Measurements from ENCODE around the gene GTF3C2.

GTF3C2 gene, protein sequence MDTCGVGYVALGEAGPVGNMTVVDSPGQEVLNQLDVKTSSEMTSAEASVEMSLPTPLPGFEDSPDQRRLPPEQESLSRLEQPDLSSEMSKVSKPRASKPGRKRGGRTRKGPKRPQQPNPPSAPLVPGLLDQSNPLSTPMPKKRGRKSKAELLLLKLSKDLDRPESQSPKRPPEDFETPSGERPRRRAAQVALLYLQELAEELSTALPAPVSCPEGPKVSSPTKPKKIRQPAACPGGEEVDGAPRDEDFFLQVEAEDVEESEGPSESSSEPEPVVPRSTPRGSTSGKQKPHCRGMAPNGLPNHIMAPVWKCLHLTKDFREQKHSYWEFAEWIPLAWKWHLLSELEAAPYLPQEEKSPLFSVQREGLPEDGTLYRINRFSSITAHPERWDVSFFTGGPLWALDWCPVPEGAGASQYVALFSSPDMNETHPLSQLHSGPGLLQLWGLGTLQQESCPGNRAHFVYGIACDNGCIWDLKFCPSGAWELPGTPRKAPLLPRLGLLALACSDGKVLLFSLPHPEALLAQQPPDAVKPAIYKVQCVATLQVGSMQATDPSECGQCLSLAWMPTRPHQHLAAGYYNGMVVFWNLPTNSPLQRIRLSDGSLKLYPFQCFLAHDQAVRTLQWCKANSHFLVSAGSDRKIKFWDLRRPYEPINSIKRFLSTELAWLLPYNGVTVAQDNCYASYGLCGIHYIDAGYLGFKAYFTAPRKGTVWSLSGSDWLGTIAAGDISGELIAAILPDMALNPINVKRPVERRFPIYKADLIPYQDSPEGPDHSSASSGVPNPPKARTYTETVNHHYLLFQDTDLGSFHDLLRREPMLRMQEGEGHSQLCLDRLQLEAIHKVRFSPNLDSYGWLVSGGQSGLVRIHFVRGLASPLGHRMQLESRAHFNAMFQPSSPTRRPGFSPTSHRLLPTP

GRCh38 chr2:27356382-27357181 lies at the start of gene GTF3C2:
Gene GTF3C2, minus strand, starts transcription at chr2:27356764. Its CDS starts 13,210 bp downstream, at chr2:27343554.
- peak; percentile 83 to 85 for DNase-seq (ENCODE audit: low read depth in 2 of 2)

DNA sequence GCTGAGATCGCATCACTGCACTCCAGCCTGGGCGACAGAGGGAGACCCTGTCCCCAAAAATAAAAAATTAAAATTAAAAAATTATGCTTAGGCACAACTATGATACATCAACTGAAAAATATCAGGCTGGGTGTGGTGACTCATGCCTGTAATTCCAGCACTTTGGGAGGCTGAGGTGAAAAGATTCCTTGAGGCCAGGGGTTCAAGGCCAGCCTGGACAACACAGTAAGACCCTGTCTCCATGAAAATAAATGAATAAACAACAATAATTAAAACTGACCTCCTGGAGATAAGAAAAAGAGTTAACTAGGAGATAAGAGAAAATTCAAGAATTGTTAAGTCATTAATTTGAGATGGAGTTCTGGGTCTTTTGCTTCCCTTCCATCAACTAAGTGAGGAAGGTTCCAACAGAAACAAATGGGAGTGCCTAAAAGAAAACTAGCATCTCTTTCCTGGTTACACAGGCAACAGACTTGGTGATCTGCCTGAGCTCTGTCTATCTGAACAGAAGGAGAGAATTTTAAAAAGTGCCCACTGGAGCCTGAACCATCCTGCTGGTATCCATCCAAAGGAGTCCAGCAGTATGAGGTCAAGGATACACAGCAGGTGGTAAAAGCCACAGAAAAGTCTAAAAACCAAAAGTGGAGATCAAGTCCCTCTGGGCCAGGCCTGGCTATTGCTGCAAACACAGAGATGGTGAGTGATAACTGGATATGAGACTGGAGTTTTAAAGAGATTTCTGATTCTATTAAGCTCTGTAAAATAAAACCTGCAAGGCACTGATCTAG lies 44.0 kb upstream of the GTF3C2 start:
- DNase-seq (ENCODE audit: low read depth in 2 of 2), result no peak

DNA sequence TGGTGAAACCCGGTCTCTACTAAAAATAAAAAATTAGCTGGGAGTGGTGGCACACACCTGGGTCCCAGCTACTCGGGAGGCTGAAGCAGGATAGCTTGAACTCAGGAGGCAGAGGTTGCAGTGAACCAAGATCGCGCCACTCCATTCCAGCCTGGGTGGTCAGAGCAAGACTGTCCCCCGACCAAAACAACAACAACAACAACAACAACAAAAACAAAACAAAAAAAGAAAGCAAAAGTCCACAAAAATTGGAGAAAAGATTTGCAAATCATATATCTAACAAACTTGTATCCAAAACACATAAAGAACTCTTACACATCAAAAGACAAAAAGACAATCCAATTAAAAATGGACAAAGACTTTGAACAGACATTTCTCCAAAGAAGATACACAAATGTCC lies 42.4 kb upstream of the GTF3C2 start:
- no peak for DNase-seq (ENCODE audit: low read depth in 2 of 2)

DNA sequence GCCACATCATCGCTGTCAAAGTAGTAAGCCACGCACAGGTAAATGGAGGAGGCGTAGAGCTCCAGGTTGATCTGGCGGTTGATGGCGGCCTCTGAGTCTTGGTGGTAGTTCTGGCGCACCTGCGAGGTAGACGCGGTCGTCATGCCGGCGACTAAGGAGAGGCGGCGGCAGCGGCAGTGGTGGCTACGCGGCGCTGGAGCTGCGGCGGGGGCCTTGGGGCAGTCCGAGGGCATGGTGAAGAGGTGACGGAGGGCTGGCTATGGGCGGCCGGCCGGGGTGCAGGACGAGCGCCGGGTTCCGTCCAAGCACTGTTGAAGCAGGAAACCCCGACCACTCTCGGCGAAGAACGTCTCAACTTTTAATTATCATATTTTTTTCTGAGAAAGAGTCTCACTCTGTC lies 36.7 kb upstream of the GTF3C2 start:
- no peak for DNase-seq (ENCODE audit: low read depth in 2 of 2)

GRCh38 chr2:27390822-27391679 lies 34.5 kb upstream of the GTF3C2 start:
- no peak for DNase-seq (ENCODE audit: low read depth in 2 of 2)

DNA sequence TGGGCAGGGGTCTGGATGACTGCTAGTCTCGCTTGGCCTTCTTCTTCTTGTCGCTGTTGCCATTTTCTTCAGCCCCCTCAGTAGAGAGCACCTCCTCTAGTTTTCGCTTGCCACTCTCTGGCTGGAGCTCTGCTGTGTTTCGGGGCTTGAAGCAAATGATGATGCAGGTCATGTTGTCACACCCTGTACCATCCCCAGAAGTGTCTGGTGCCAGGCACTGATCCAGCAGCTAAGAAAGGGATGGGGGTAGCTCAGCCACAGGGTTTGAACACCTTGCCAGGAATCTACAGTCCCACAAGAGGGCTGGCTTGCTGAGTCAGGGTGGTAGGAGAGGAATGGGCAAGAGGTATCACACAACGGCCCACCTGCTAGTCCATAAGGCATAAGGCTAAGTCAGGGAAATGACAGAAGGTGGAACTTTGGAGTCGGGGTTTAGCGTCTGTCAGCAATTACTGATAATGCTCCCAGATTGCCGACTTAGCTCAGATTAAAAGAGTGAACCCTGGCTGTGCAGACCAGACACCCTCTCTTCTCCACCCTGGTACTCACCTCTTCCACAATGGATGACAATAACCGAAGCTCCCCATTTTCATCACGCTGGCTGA lies 25.1 kb upstream of the GTF3C2 start:
- DNase-seq (ENCODE audit: low read depth in 2 of 2), result no peak

DNA sequence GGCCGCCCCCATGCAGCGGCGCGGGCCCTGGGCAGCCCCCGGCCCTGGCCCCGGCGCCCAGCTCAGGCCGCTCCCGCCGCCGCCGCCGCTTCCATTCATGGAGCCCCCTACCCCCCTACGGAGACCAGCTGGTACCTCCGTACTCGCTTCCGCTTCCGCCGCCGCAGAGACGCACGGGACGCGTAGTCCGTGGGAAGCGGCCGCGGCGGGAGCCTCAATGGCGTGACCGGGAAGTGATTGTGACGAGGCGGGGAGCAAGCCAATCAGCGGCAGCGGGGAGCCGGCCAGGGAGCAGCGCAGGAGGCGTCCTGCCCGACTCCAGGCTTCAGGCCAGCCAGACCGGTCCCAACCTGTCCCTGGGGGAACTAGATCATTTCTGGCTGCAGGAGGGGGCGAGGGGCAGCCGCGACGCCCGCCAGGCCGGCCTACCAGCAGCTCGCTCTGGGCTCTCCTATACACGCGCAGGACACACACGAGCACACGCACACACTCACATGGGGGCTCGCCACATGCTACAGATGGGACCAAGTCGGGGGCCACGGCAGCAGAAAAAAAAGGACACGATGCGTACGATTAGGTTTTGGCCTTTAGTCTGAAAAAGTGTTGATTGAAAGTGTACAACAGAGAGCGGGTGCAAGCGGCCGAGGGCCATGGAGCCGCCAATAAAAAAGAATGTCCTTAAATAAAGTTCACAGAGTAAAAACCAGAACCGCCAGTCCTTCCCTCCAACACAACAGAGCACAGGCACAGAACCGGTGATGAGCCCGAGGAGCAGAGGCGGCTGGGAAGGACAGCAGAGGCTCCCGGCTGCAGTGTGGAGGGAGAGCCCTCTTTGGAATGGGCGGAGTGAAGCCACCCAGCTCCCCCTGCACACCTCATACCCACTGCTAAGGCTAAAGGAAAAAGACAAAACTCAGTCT lies 24.3 kb upstream of the GTF3C2 start, which contains the start of gene ZNF513:
Gene ZNF513, minus strand, starts transcription at position 109 of the 920 bp plus-strand sequence. CDS start 208 bp downstream, outside the sequence.
- peak; percentile 76 to 78 for DNase-seq (ENCODE audit: low read depth in 2 of 2)

DNA sequence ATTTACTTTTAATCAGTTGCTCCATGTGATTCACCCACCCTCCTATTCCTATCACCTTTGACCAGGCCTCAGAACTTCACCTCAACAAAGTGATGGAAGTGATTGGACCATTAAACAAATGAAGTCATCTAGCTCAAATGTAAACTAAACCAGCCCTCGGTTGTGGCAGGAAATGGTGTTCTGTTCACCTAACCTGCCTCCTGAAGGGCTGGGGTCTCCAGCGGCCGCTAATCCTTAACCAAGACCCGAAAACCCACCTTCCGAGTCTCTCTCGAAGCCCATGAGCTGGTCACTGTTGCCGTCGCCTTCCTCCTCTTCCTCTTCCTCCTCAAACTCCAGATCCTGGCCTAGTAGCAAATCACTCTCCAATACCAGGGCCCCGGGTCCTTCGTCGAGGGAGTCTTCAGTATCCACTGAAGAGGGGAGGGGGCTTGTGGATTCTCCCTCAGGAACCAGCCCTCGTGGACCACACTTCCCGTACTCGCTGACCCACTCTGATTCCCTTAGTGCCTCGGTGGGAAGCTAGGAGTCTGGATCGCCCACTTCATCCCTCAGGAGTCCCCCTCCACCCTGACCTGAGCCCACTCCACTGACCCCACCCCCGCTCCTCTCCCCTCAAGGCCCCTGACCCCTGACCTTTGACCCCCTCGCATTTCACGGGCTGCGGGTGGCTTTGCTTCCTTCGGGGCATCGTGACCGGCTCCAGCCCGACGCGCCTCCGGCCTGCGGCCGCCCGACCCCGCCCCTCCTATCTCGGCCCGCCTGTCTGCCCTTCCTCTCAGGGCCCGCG lies 23.5 kb upstream of the GTF3C2 start:
- no peak for DNase-seq (ENCODE audit: low read depth in 2 of 2)

GRCh38 chr2:27379383-27379835 lies 22.8 kb upstream of the GTF3C2 start:
- DNase-seq (ENCODE audit: low read depth in 2 of 2), result no peak

DNA sequence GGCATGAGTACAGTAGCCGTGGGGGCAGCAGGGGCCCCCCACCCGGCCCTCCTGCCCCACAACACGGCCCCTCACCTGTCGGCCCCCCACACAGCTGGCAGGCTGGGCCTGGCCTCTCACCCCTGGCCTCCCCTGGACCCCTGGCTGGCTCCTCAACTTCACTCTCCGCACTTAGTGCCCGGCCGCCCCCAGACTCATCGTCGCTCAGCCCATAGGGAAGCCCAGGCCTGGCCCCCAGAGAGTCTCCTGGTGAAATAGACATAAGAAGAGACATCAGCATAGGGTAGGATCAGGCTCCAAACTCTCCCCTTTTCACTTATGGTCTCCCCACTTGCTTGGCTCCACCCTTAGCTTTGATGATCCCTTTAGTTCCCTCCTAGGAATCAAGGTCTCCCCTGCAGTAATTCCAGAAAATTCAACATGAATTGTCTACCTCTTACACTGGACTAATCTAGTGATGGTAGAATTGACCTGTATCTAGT lies 22.3 kb upstream of the GTF3C2 start:
- DNase-seq (ENCODE audit: low read depth in 2 of 2), result no peak

DNA sequence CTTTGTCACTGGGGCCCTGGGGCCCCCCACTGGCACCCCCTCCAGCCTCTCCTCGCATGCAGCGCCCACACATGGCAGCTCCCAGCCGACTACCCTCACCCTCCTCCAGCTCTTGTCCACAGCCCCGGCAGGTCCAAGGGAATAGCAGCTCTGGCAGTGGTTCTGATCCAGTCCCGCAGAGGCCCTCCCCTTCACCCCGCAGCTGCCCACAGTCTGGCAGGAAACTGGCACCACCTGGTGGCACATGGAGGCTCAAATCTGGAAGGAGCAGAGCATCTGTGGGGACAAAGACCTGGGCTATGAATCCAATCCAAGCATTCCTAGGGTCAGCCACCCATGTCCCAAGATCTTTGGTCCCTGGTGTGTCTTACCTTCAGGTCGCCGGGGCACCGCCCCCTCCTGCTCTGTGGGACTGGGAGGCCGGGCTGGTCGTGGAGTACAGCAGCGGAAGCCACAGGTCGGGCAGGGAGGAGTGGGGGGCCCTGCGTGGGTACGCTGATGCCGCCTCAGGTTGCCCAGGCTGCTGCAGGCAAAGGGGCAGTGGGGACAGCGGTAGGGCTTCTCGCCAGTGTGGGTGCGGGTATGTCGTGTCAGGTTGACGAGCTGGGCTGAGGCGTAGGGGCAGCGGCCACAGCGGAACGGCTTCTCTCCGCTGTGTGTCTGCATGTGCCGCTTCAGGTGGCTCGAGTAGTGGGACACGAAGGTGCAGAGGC lies 21.7 kb upstream of the GTF3C2 start:
- DNase-seq (ENCODE audit: low read depth in 2 of 2), result no peak

- no peak for DNase-seq (ENCODE audit: low read depth in 2 of 2)
Measured at GRCh38 chr2:27377618-27378095, 21.1 kb upstream of the GTF3C2 start.

DNA sequence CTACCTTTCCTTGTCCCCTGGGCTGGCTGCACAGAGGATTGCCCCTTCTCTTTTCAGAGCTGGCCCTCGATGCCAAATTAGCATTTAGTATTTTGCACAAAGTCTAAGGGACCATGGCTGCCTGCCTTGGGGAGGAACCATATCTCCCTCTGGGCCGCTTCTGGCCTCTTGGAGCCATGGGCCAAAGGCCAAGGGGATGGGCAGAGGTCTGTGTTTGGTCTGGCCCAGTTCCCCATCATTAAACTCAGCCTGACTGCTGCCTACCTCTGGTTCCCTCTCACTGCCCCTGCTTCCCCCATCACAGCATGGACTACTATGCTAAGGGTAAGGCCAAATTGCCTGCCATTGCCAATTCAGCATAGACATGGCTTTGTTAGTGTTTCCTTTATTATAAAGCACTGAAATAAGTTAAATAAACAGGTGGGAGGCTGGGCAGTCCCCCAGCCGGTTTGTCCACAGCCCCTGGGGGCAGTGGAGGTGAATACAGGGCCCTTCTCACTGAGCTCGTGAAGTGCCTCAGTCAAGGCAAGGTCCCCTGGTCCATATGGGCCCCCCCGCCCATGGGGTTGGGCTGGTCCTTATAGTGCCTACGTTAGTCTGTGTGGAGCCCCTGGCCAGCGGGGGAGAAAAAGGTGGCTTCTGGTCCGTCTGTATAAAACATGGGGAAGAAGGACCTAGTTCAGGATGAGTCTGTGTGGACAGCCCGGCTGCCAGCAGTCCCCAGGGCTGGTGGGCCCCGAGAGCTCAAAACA lies 20.5 kb upstream of the GTF3C2 start:
- no peak for DNase-seq (ENCODE audit: low read depth in 2 of 2)

GRCh38 chr2:27376151-27376865 lies 19.7 kb upstream of the GTF3C2 start:
- no peak for DNase-seq (ENCODE audit: low read depth in 2 of 2)

DNA sequence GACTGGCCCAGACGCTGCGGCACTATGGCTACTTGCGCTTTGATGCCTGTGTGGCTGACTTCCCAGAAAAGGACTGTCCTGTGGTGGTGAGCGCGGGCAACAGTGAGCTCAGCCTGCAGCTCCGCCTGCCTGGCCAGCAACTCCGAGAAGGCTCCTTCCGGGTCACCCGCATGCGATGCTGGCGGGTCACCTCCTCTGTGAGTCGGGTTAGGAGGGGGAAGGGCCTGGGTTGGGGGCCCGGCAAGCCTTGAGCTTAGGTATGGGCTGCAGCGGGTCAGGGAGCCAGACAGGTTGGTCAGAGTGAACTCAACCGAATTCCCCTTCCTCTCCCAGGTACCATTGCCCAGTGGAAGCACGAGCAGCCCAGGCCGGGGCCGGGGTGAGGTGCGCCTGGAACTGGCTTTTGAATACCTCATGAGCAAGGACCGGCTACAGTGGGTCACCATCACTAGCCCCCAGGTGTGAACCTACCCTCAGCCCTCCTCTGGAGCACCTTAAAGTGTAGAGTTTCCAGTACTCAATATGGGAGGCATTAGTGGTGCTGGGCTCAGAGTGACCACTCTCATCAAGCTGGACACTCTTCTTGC lies 19.0 kb upstream of the GTF3C2 start:
- no peak for DNase-seq (ENCODE audit: low read depth in 2 of 2)
